H9 (cell line): ENCODE measurements around the gene SEBOX. TPM values are rescaled to one million over a fixed set of nuclear protein-coding genes. Genes with fewer than 3 reads are reported as not detected.
A peak's percentile ranks its signal among the peaks of the same experiment; 100 is the strongest.

Experiments used
- DNase-seq: peaks from one replicate; pipeline ENCODE4 v3.0.0-alpha.2; 2017
- H2AFZ ChIP-seq: one replicate; pipeline ENCODE4 v1.6.1; 2013; ENCODE audit warnings: mild to moderate bottlenecking, low read length, control low read depth, moderate library complexity
- H2AK5ac ChIP-seq: 2 replicates; pipeline ENCODE4 v1.6.1; 2013; ENCODE audit warnings: low read length, control low read depth, mixed read lengths; ENCODE audit not compliant: insufficient read length
- H2BK120ac ChIP-seq: one replicate; pipeline ENCODE4 v1.6.1; 2013; ENCODE audit warnings: low read depth, mild to moderate bottlenecking, low read length, control low read depth, inconsistent platforms; ENCODE audit not compliant: poor library complexity, severe bottlenecking
- H2BK12ac ChIP-seq: 2 replicates; pipeline ENCODE4 v1.6.1; 2013; ENCODE audit warnings: low read length, control low read depth, mixed read lengths, low read depth; ENCODE audit not compliant: insufficient read length
- H2BK15ac ChIP-seq: 2 replicates; pipeline ENCODE4 v1.6.1; 2013; ENCODE audit warnings: low read depth, low read length, control low read depth
- H2BK20ac ChIP-seq: one replicate; pipeline ENCODE4 v1.6.1; 2013; ENCODE audit warnings: low read depth, mild to moderate bottlenecking, low read length, control low read depth, inconsistent platforms; ENCODE audit not compliant: poor library complexity, severe bottlenecking
- H2BK5ac ChIP-seq: 2 replicates; pipeline ENCODE4 v1.6.1; 2013; ENCODE audit warnings: low read length, control low read depth, mixed read lengths; ENCODE audit not compliant: insufficient read length
- H3K14ac ChIP-seq: 2 replicates; pipeline ENCODE4 v1.6.1; 2013; ENCODE audit warnings: low read length, control low read depth; ENCODE audit not compliant: insufficient read depth
- H3K18ac ChIP-seq: 2 replicates; pipeline ENCODE4 v1.6.1; 2013; ENCODE audit warnings: low read depth, mild to moderate bottlenecking, mixed read lengths, low read length, control low read depth; ENCODE audit not compliant: insufficient read length
- H3K23ac ChIP-seq: 2 replicates; pipeline ENCODE4 v1.6.1; 2013; ENCODE audit warnings: low read length, control low read depth, mixed read lengths, low read depth; ENCODE audit not compliant: insufficient read length
- H3K23me2 ChIP-seq: 2 replicates; pipeline ENCODE4 v1.6.1; 2013; ENCODE audit warnings: low read depth, mild to moderate bottlenecking, mixed read lengths, low read length, control low read depth; ENCODE audit not compliant: insufficient read length, poor library complexity, severe bottlenecking
- H3K27ac ChIP-seq: 2 replicates; pipeline ENCODE4 v1.5.1; 2013; ENCODE audit warnings: low read length, control low read depth, mixed read lengths, low read depth; ENCODE audit not compliant: insufficient read length
- H3K27me3 ChIP-seq: 2 replicates; pipeline ENCODE4 v1.6.1; 2013; ENCODE audit warnings: low read length, control low read depth, inconsistent platforms; ENCODE audit not compliant: insufficient read depth
- H3K4ac ChIP-seq: 2 replicates; pipeline ENCODE4 v1.6.1; 2013; ENCODE audit warnings: low read depth, mild to moderate bottlenecking, control low read depth, inconsistent platforms, low read length, moderate library complexity
- H3K4me1 ChIP-seq: 2 replicates; pipeline ENCODE4 v1.6.1; 2013; ENCODE audit warnings: low read length, control low read depth, inconsistent platforms; ENCODE audit not compliant: insufficient read depth
- H3K4me2 ChIP-seq: 2 replicates; pipeline ENCODE4 v1.6.1; 2013; ENCODE audit warnings: low read length, control low read depth, mixed read lengths; ENCODE audit not compliant: insufficient read length, insufficient read depth
- H3K56ac ChIP-seq: 2 replicates; pipeline ENCODE4 v1.6.1; 2013; ENCODE audit warnings: low read depth, mild to moderate bottlenecking, mixed read lengths, low read length, control low read depth; ENCODE audit not compliant: insufficient read length
- H3K79me1 ChIP-seq: 2 replicates; pipeline ENCODE4 v1.6.1; 2013; ENCODE audit warnings: low read depth, mild to moderate bottlenecking, moderate library complexity, low read length, control low read depth, inconsistent platforms; ENCODE audit not compliant: insufficient read depth, poor library complexity, severe bottlenecking
- H3K79me2 ChIP-seq: 2 replicates; pipeline ENCODE4 v1.6.1; 2013; ENCODE audit warnings: low read length, control low read depth, inconsistent platforms; ENCODE audit not compliant: insufficient read depth
- H3K9ac ChIP-seq: 2 replicates; pipeline ENCODE4 v1.6.1; 2013; ENCODE audit warnings: low read length, control low read depth, mixed read lengths; ENCODE audit not compliant: insufficient read length; ENCODE audit errors: extremely low read depth
- H3K9me3 ChIP-seq: one replicate; pipeline ENCODE4 v1.6.1; 2013; ENCODE audit warnings: low read depth, low read length, inconsistent platforms; ENCODE audit not compliant: control insufficient read depth
- H3T11ph ChIP-seq: one replicate; pipeline ENCODE4 v1.6.1; 2013; ENCODE audit warnings: mild to moderate bottlenecking, low read length, control low read depth, inconsistent platforms
- H4K20me1 ChIP-seq: one replicate; pipeline ENCODE4 v1.6.1; 2013; ENCODE audit not compliant: control insufficient read depth, insufficient read length, insufficient read depth
- H4K5ac ChIP-seq: 2 replicates; pipeline ENCODE4 v1.6.1; 2013; ENCODE audit warnings: low read depth, mild to moderate bottlenecking, mixed read lengths, low read length, control low read depth; ENCODE audit not compliant: insufficient read length
- H4K8ac ChIP-seq: replicated peaks from 2 replicates; pipeline ENCODE4 v1.6.1; 2013; ENCODE audit warnings: low read length, control low read depth, mixed read lengths, low read depth; ENCODE audit not compliant: insufficient read length
- H4K91ac ChIP-seq: 2 replicates; pipeline ENCODE4 v1.6.1; 2013; ENCODE audit warnings: low read depth, mild to moderate bottlenecking, moderate library complexity, mixed read lengths, low read length, control low read depth; ENCODE audit not compliant: insufficient read length
- H3K27ac Mint-ChIP-seq, 3 experiments: 2 replicates in 2 of 3; 3 replicates in 1 of 3; pipeline ENCODE4 v1.8.0; 2020 to 2021; ENCODE audit warnings: mixed read lengths in 3 of 3, mild to moderate bottlenecking in 1 of 3, moderate library complexity in 1 of 3
- H3K27me3 Mint-ChIP-seq: 2 replicates; pipeline ENCODE4 v1.8.0; 2021; ENCODE audit warnings: low read depth, mild to moderate bottlenecking, moderate library complexity, mixed read lengths
- H3K36me3 Mint-ChIP-seq, 3 experiments: 2 replicates in 2 of 3; 3 replicates in 1 of 3; pipeline ENCODE4 v1.8.0; 2020 to 2021; ENCODE audit warnings: low read depth in 3 of 3, mixed read lengths in 3 of 3; ENCODE audit not compliant: insufficient read depth in 1 of 3
- H3K4me1 Mint-ChIP-seq, 2 experiments: 2 replicates each; pipeline ENCODE4 v1.8.0; 2020; ENCODE audit warnings: mixed read lengths in 2 of 2
- H3K4me3 Mint-ChIP-seq, 2 experiments: 2 replicates in 1 of 2; 3 replicates in 1 of 2; pipeline ENCODE4 v1.8.0; 2020 to 2021; ENCODE audit warnings: mild to moderate bottlenecking in 2 of 2, mixed read lengths in 2 of 2, moderate library complexity in 1 of 2
- H3K9me3 Mint-ChIP-seq, 2 experiments: 2 replicates in 1 of 2; 3 replicates in 1 of 2; pipeline ENCODE4 v1.8.0; 2020; ENCODE audit warnings: mild to moderate bottlenecking in 2 of 2, mixed read lengths in 2 of 2, moderate library complexity in 1 of 2
- CTCF ChIP-seq: fragments of 200-600 bp; sonication (generic); conservative IDR thresholded peaks from 3 replicates; pipeline ENCODE4 v1.8.0; 2021; ENCODE audit warnings: antibody characterized with exemption, mild to moderate bottlenecking
- WGBS: extraction: QIAGEN DNeasy Blood & Tissue Kit; methylation state at CpG from one replicate; pipeline ENCODE4 v1.1.7; 2013; ENCODE audit warnings: missing lambda C conversion rate, low lambda C conversion rate, mixed read lengths; ENCODE audit not compliant: insufficient read length; ENCODE audit errors: extremely low coverage; 5-methylcytosine and 5-hydroxymethylcytosine counted together
- total RNA-seq: library from RNA; stranded (reverse); gene quantifications from 2 replicates; pipeline ENCODE4 v1.2.1, GENCODE V29; 2021

SEBOX gene
- total RNA-seq, 1 experiment from 2014 or later, result not detected

- WGBS, result no CpG with 5 or more reads among the region's 56 CpGs
- peak overlapping the region; percentile 64 to 83 for H3K4me3 Mint-ChIP-seq
- peaks cover 13% of the 10 kb centered on the region; the same call in 1 of the 2 replicates for H3K27me3 ChIP-seq
These were observed 19.5 kb upstream of the SEBOX start for GRCh38 chr17:28384281-28385036.

More at GRCh38 chr17:28384281-28385036, 19.5 kb upstream of the SEBOX start:
- no peak overlapping the region for H3K14ac ChIP-seq
- H3K9me3 ChIP-seq, result no peaks in the 10 kb centered on the region
- no peak overlapping the region for H2BK5ac ChIP-seq
- no peaks in the 10 kb centered on the region for H3K79me1 ChIP-seq
- H3K4me1 ChIP-seq, result no peaks in the 10 kb centered on the region
- no peak overlapping the region for H2BK120ac ChIP-seq
- no peak overlapping the region for H3K23ac ChIP-seq
- peaks cover 4 to 10% of the 10 kb centered on the region in 2 experiments; a peak in 3 of 4 replicates for H3K4me1 Mint-ChIP-seq
- no peak overlapping the region for H3K4ac ChIP-seq
- no peak for TF ChIP-seq CTCF
- no peaks in the 10 kb centered on the region for H3K79me2 ChIP-seq
- H3K56ac ChIP-seq, result no peak overlapping the region
- no peak overlapping the region for H2BK20ac ChIP-seq
- peaks cover 12% of the 10 kb centered on the region for H3K23me2 ChIP-seq
- no peak overlapping the region for H4K8ac ChIP-seq
- H4K5ac ChIP-seq, result no peak overlapping the region
- no peak overlapping the region for H3K18ac ChIP-seq
- no peak overlapping the region for H3K27ac ChIP-seq
- no peak overlapping the region for H4K91ac ChIP-seq
- no peaks in the 10 kb centered on the region for H4K20me1 ChIP-seq
- peak overlapping the region; percentile 44 for H3K4me2 ChIP-seq
- peak overlapping the region; percentile 2 for H3K9ac ChIP-seq
- no peak overlapping the region for H2AK5ac ChIP-seq
- no peak overlapping the region for H2AFZ ChIP-seq
- peak; percentile 75 for DNase-seq
- H3K36me3 Mint-ChIP-seq, result peaks cover 0 to 2% (median 0%) of the 10 kb centered on the region in 3 experiments; a peak in 2 of 7 replicates
- H3T11ph ChIP-seq, result no peak overlapping the region
- no peak overlapping the region for H2BK12ac ChIP-seq
- H3K27ac Mint-ChIP-seq, result no peak overlapping the region
- H3K9me3 Mint-ChIP-seq, result no peaks in the 10 kb centered on the region; a peak in 1 of 5 replicates
- peaks cover 86% of the 10 kb centered on the region for H3K27me3 Mint-ChIP-seq
- H2BK15ac ChIP-seq, result no peak overlapping the region
